H1 (cell line): ENCODE measurements around the gene CDK5. TPM values are rescaled to one million over a fixed set of nuclear protein-coding genes. Genes with fewer than 3 reads are reported as not detected.

Experiments
- CTCF ChIA-PET: fragments of 300-600 bp; sonication (Branson Sonifier 250); formaldehyde crosslinking; loops from one replicate; lab custom pipeline; 2021; ENCODE audit not compliant: partially characterized antibody; lab: Charles Lee
- POLR2A ChIA-PET: fragments of 300-600 bp; sonication (Branson Sonifier 250); formaldehyde crosslinking; loops from one replicate; lab custom pipeline; 2021; ENCODE audit warnings: inconsistent platforms; ENCODE audit not compliant: partially characterized antibody; lab: Charles Lee
- DNase-seq, 2 experiments: peaks; one replicate each; pipeline versions ENCODE4 v3.0.0 to v3.0.0-alpha.2; 2010 to 2022; ENCODE audit warnings: low spot score in 2 of 2, low read depth in 1 of 2, mixed read lengths in 1 of 2
- FAIRE-seq: peaks from 2 replicates; lab custom pipeline; 2011; peaks lifted over from hg19 to GRCh38; lab: Jason Lieb, UNC
- H2AFZ ChIP-seq: 2 replicates; pipeline ENCODE4 v1.8.1; 2012; ENCODE audit warnings: low read length, inconsistent platforms
- H2AK5ac ChIP-seq: 2 replicates; pipeline ENCODE4 v1.6.1; 2013; ENCODE audit warnings: low read depth, low read length
- H2BK120ac ChIP-seq: replicated peaks from 2 replicates; pipeline ENCODE3; 2013; ENCODE audit warnings: low read depth, low read length, inconsistent platforms
- H2BK12ac ChIP-seq: 2 replicates; pipeline ENCODE4 v1.6.1; 2013; ENCODE audit warnings: low read depth, low read length
- H2BK15ac ChIP-seq: 2 replicates; pipeline ENCODE4 v1.6.1; 2013; ENCODE audit warnings: low read length
- H2BK20ac ChIP-seq: 2 replicates; pipeline ENCODE4 v1.6.1; 2013; ENCODE audit warnings: low read length
- H2BK5ac ChIP-seq: 2 replicates; pipeline ENCODE4 v1.6.1; 2013; ENCODE audit warnings: low read depth, low read length
- H3K14ac ChIP-seq: 2 replicates; pipeline ENCODE4 v1.6.1; 2013; ENCODE audit warnings: inconsistent platforms; ENCODE audit not compliant: insufficient read length
- H3K18ac ChIP-seq: 2 replicates; pipeline ENCODE4 v1.6.1; 2013; ENCODE audit warnings: low read length; ENCODE audit errors: extremely low read depth
- H3K23ac ChIP-seq: 2 replicates; pipeline ENCODE4 v1.6.1; 2013; ENCODE audit warnings: inconsistent platforms; ENCODE audit not compliant: insufficient read length
- H3K23me2 ChIP-seq: 2 replicates; pipeline ENCODE4 v1.6.1; 2013; ENCODE audit warnings: low read depth, low read length
- H3K27ac ChIP-seq: 2 replicates; pipeline ENCODE4 v1.6.1; 2011; ENCODE audit warnings: low read depth, low read length, inconsistent platforms
- H3K27me3 ChIP-seq, 4 experiments: replicated peaks in 1 of 4; 1 replicate in 1 of 4; 2 replicates in 3 of 4; pipeline versions ENCODE4 v1.6.1 to v1.8.1; 2011 to 2013; ENCODE audit warnings: low read length in 3 of 4, mild to moderate bottlenecking in 3 of 4, inconsistent platforms in 2 of 4, mixed read lengths in 2 of 4, moderate library complexity in 1 of 4; ENCODE audit not compliant: control insufficient read depth in 3 of 4, insufficient read depth in 3 of 4; ENCODE audit errors: extremely low read depth in 1 of 4
- H3K36me3 ChIP-seq, 4 experiments: 2 replicates each; pipeline versions ENCODE4 v1.6.1 to v1.8.1; 2011 to 2013; ENCODE audit warnings: mild to moderate bottlenecking in 4 of 4, low read length in 3 of 4, moderate library complexity in 2 of 4, control low read depth in 1 of 4, inconsistent platforms in 1 of 4; ENCODE audit not compliant: insufficient read depth in 4 of 4, control insufficient read depth in 2 of 4
- H3K4ac ChIP-seq: replicated peaks from 2 replicates; pipeline ENCODE3; 2013; ENCODE audit warnings: low read length, low read depth, mixed read lengths, inconsistent platforms; ENCODE audit not compliant: insufficient read length
- H3K4me1 ChIP-seq, 4 experiments: replicated peaks in 1 of 4; 1 replicate in 1 of 4; 2 replicates in 3 of 4; pipeline versions ENCODE4 v1.6.1 to v1.8.1; 2011 to 2013; ENCODE audit warnings: low read length in 3 of 4, inconsistent platforms in 2 of 4, mixed read lengths in 1 of 4; ENCODE audit not compliant: insufficient read depth in 4 of 4, control insufficient read depth in 3 of 4
- H3K4me2 ChIP-seq, 2 experiments: 2 replicates each; pipeline versions ENCODE4 v1.6.1 to v1.8.1; 2011 to 2013; ENCODE audit warnings: low read depth in 2 of 2, low read length in 2 of 2, control low read depth in 1 of 2, inconsistent platforms in 1 of 2, mild to moderate bottlenecking in 1 of 2; ENCODE audit not compliant: insufficient read depth in 1 of 2
- H3K4me3 ChIP-seq, 4 experiments: fragments of 200-600, 300-600 bp in 1 of 4; sonication (generic), shearing (Covaris generic), sonication (Bioruptor Twin) in 1 of 4; 2 replicates each; pipeline versions ENCODE4 v1.5.1 to v1.8.1; 2011 to 2016; ENCODE audit warnings: low read length in 4 of 4, low read depth in 3 of 4, control low read depth in 2 of 4, inconsistent platforms in 2 of 4, mild to moderate bottlenecking in 2 of 4, mixed read lengths in 1 of 4, moderate library complexity in 1 of 4; ENCODE audit not compliant: insufficient read depth in 2 of 4; ENCODE audit errors: extremely low read depth in 1 of 4
- H3K56ac ChIP-seq: replicated peaks from 2 replicates; pipeline ENCODE3; 2013; ENCODE audit warnings: low read depth, mild to moderate bottlenecking, mixed read lengths, low read length, inconsistent platforms; ENCODE audit not compliant: insufficient read length
- H3K79me1 ChIP-seq: 2 replicates; pipeline ENCODE4 v1.6.1; 2013; ENCODE audit warnings: low read depth, low read length, control low read depth
- H3K79me2 ChIP-seq, 2 experiments: 2 replicates each; pipeline versions ENCODE4 v1.6.1 to v1.8.1; 2012 to 2013; ENCODE audit warnings: low read length in 2 of 2, mild to moderate bottlenecking in 2 of 2, inconsistent platforms in 1 of 2; ENCODE audit not compliant: insufficient read depth in 2 of 2, control insufficient read depth in 1 of 2
- H3K9ac ChIP-seq, 4 experiments: replicated peaks in 1 of 4; 1 replicate in 1 of 4; 2 replicates in 3 of 4; pipeline versions ENCODE4 v1.6.1 to v1.8.1; 2011 to 2013; ENCODE audit warnings: low read depth in 3 of 4, low read length in 3 of 4, control low read depth in 2 of 4, mild to moderate bottlenecking in 2 of 4, moderate library complexity in 2 of 4, inconsistent platforms in 1 of 4; ENCODE audit errors: extremely low read depth in 1 of 4
- H3K9me3 ChIP-seq, 2 experiments: 2 replicates each; pipeline versions ENCODE4 v1.6.1 to v1.8.1; 2012 to 2013; ENCODE audit warnings: mild to moderate bottlenecking in 2 of 2, moderate library complexity in 2 of 2, control low read depth in 1 of 2, inconsistent platforms in 1 of 2, low read depth in 1 of 2, low read length in 1 of 2, mixed read lengths in 1 of 2; ENCODE audit not compliant: insufficient read depth in 2 of 2
- H4K20me1 ChIP-seq, 2 experiments: replicated peaks in 1 of 2; 2 replicates each; pipeline versions ENCODE3 to v1.8.1; 2011 to 2013; ENCODE audit warnings: inconsistent platforms in 2 of 2, low read length in 2 of 2, mild to moderate bottlenecking in 1 of 2; ENCODE audit not compliant: insufficient read depth in 2 of 2, control insufficient read depth in 1 of 2
- H4K5ac ChIP-seq: 2 replicates; pipeline ENCODE4 v1.6.1; 2013; ENCODE audit warnings: low read length, low read depth, mixed read lengths, inconsistent platforms; ENCODE audit not compliant: insufficient read length
- H4K8ac ChIP-seq: 2 replicates; pipeline ENCODE4 v1.8.0; 2013; ENCODE audit warnings: mild to moderate bottlenecking, moderate library complexity, low read length, inconsistent platforms; ENCODE audit not compliant: insufficient read depth; ENCODE audit errors: extremely low read depth
- H4K91ac ChIP-seq: replicated peaks from 2 replicates; pipeline ENCODE3; 2013; ENCODE audit warnings: low read length, mixed read lengths, inconsistent platforms; ENCODE audit not compliant: insufficient read length
- BRCA1 ChIP-seq: IDR thresholded peaks from 2 replicates; pipeline ENCODE4 v1.6.1; 2012; ENCODE audit warnings: low read depth, low read length, improper control_type of control experiment
- CBX5 ChIP-seq: fragments of 300-800, 300-1000 bp; sonication (generic); IDR thresholded peaks from 2 replicates; pipeline ENCODE4 v1.7.1; 2016; ENCODE audit warnings: antibody characterized with exemption, low read length, low read depth
- CHD1 ChIP-seq: IDR thresholded peaks from 2 replicates; pipeline ENCODE4 v1.6.1; 2012; ENCODE audit warnings: low read depth, low read length, improper control_type of control experiment
- CHD2 ChIP-seq: IDR thresholded peaks from 2 replicates; pipeline ENCODE4 v1.6.1; 2012; ENCODE audit warnings: low read length, improper control_type of control experiment
- EZH2 ChIP-seq: fragments of 200-600 bp; sonication (generic); IDR thresholded peaks from 2 replicates; pipeline ENCODE4 v1.7.1; 2012; ENCODE audit warnings: low read depth, mild to moderate bottlenecking, moderate library complexity, low read length, inconsistent platforms; ENCODE audit not compliant: severe bottlenecking
- JUND ChIP-seq: IDR thresholded peaks from 2 replicates; pipeline ENCODE4 v1.6.1; 2011; ENCODE audit warnings: mild to moderate bottlenecking, improper control_type of control experiment, low read length
- KDM1A ChIP-seq: fragments of 200-600, 300-600 bp; sonication (generic); IDR thresholded peaks from 2 replicates; pipeline ENCODE4 v1.7.1; 2016; ENCODE audit warnings: mild to moderate bottlenecking, low read length, borderline replicate concordance
- NANOG ChIP-seq: IDR thresholded peaks from 2 replicates; pipeline ENCODE4 v1.6.1; 2011; ENCODE audit warnings: low read length, low read depth, mild to moderate bottlenecking, inconsistent platforms; ENCODE audit not compliant: insufficient read depth, poor library complexity, severe bottlenecking
- NRF1 ChIP-seq: IDR thresholded peaks from 2 replicates; pipeline ENCODE4 v1.6.1; 2011; ENCODE audit warnings: mild to moderate bottlenecking, low read depth, low read length, improper control_type of control experiment
- RNF2 ChIP-seq: fragments of 200-900, 300-1000 bp; sonication (generic); IDR thresholded peaks from 2 replicates; pipeline ENCODE4 v1.7.1; 2016; ENCODE audit warnings: borderline replicate concordance, low read depth, mild to moderate bottlenecking, antibody characterized with exemption, low read length; ENCODE audit not compliant: poor library complexity, severe bottlenecking; ENCODE audit errors: missing control alignments
- SP2 ChIP-seq: IDR thresholded peaks from 2 replicates; pipeline ENCODE4 v1.6.1; 2012; ENCODE audit warnings: mild to moderate bottlenecking, low read length, inconsistent platforms
- SRF ChIP-seq: IDR thresholded peaks from 2 replicates; pipeline ENCODE4 v1.6.1; 2011; ENCODE audit warnings: mild to moderate bottlenecking, low read depth, low read length, moderate library complexity
- SUZ12 ChIP-seq: fragments of 200-600 bp; sonication (generic); IDR thresholded peaks from 2 replicates; pipeline ENCODE4 v1.6.1; 2012; ENCODE audit warnings: mild to moderate bottlenecking, inconsistent platforms, low read length, moderate library complexity, mixed read lengths
- WGBS, 2 experiments: shearing (Covaris generic) in 1 of 2; methylation state at CpG; one replicate each; pipeline versions ENCODE4 v1.1.6 to v1.1.7; 2013 to 2015; ENCODE audit warnings: low lambda C conversion rate in 2 of 2, mixed read lengths in 2 of 2, inconsistent platforms in 1 of 2, low coverage in 1 of 2, missing lambda C conversion rate in 1 of 2; ENCODE audit not compliant: insufficient replicate concordance in 2 of 2, insufficient coverage in 1 of 2, insufficient read length in 1 of 2; ENCODE audit errors: extremely low coverage in 1 of 2, missing lambda C conversion rate in 1 of 2; 5-methylcytosine and 5-hydroxymethylcytosine counted together
- polyA plus RNA-seq, 7 experiments: library from polyadenylated mRNA; depleted of rRNA in 3 of 7; stranded (reverse) in 5 of 7; unstranded in 2 of 7; fragments of >200 nt in 5 of 7; fragments of 200-250 nt in 2 of 7; gene quantifications; 1 replicate in 5 of 7; 2 replicates in 1 of 7; 4 replicates in 1 of 7; pipeline versions ENCODE4 v1.2.1 to v1.2.3, GENCODE V29; 2011 to 2013; ENCODE audit warnings: missing spikeins in 2 of 7, mixed read lengths in 2 of 7
- total RNA-seq: library from RNA; stranded (reverse); fragmentation: NEBNext Ultra II Directional; extraction: Animal tissue kit (Norgen Biotek cat#: 25700); gene quantifications from 2 replicates; pipeline ENCODE4 v1.2.1, GENCODE V29; 2021

The CDK5 gene
- total and polyA plus RNA-seq, 2 of the 8 experiments (the other 6 are each of a cell fraction or from before 2014, with no cell fraction given) = 22.8 to 37.2 TPM

GRCh38 chr7:151034312-151035025 lies 23.2 kb downstream of the CDK5 start:
- H3K79me2 ChIP-seq = no peaks in the 10 kb centered on the region
- no peak overlapping the region for H3K18ac ChIP-seq
- H2BK5ac ChIP-seq = no peak overlapping the region
- ChIA-PET CTCF (interaction anchor here (0.6 to 5.4 kb wide), 12 partner anchors 7 to 538 kb away, joined by 3 to 35 read pairs (median 4); partner anchors contain the start of genes ASIC3 and CDK5), POLR2A (interaction anchor here (1.3 kb wide), 1 partner anchor 14 kb away, joined by 4 read pairs; the partner anchor contains the start of gene ASIC3)
- H4K8ac ChIP-seq = no peak overlapping the region
- WGBS, 2 experiments = 94% methylated on average over 21 of the region's 21 CpGs; no CpG with 5 or more reads in 1 of the 2 experiments
- no peak overlapping the region for H3K23ac ChIP-seq
- no peaks in the 10 kb centered on the region for H3K9me3 ChIP-seq
- no peak overlapping the region for H3K27ac ChIP-seq
- no peak overlapping the region for H3K4ac ChIP-seq
- H3K36me3 ChIP-seq = peaks cover 0 to 2% (median 0%) of the 10 kb centered on the region in 4 experiments; a peak in 2 of 8 replicates
- H3K14ac ChIP-seq = no peak overlapping the region
- H3K56ac ChIP-seq = no peak overlapping the region
- no peak overlapping the region for H2BK12ac ChIP-seq
- H2AFZ ChIP-seq = no peak overlapping the region
- no peaks in the 10 kb centered on the region for H3K23me2 ChIP-seq
- DNase-seq = no peak
- H4K20me1 ChIP-seq = peaks cover 0 to 4% of the 10 kb centered on the region in 2 experiments
- H3K4me1 ChIP-seq = no peaks in the 10 kb centered on the region
- H3K4me2 ChIP-seq = no peak overlapping the region
- H3K79me1 ChIP-seq = no peaks in the 10 kb centered on the region; the same call in 1 of the 2 replicates
- H4K5ac ChIP-seq = no peak overlapping the region
- no peak for FAIRE-seq
- no peak overlapping the region for H2BK15ac ChIP-seq
- no peaks in the 10 kb centered on the region for H3K27me3 ChIP-seq
- H2BK20ac ChIP-seq = no peak overlapping the region
- H2AK5ac ChIP-seq = no peak overlapping the region
- H3K9ac ChIP-seq = no peak overlapping the region
- no peak overlapping the region for H3K4me3 ChIP-seq
- no peak overlapping the region for H2BK120ac ChIP-seq
- H4K91ac ChIP-seq = no peak overlapping the region
- TF ChIP-seq NANOG (no peak), JUND (no peak), SP2 (no peak), EZH2 (no peak), CBX5 (no peak), SRF (no peak), RNF2 (no peak), SUZ12 (no peak), BRCA1 (no peak), CHD2 (no peak), CHD1 (no peak), KDM1A (no peak), NRF1 (no peak)
